Lung (tissue), 12 donors: ENCODE data around the gene KLHL25. TPM values are rescaled to one million over a fixed set of nuclear protein-coding genes. Genes with fewer than 3 reads are reported as not detected.
A peak's percentile ranks its signal among the peaks of the same experiment; 100 is the strongest.

ENCODE experiments used
- ATAC-seq: fragments of 200-7000 bp; cut with Tn5 transposase; one replicate; pipeline ENCODE4 v1.9.1; 2020; ENCODE audit warnings: moderate number of reproducible peaks; ENCODE audit not compliant: insufficient read depth, low FRiP score
- DNase-seq, 3 donors: peaks; one replicate each; pipeline ENCODE4 v3.0.0-alpha.2; 2013 to 2017
- H3K27ac ChIP-seq, 2 donors: one replicate each; pipeline ENCODE4 v1.5.1; 2013; ENCODE audit warnings: mild to moderate bottlenecking in 2 of 2, moderate library complexity in 2 of 2, control low read depth in 1 of 2, inconsistent platforms in 1 of 2, low read depth in 1 of 2, low read length in 1 of 2
- H3K27me3 ChIP-seq, 3 donors: one replicate each; pipeline ENCODE4 v1.5.1; 2013; ENCODE audit warnings: low read length in 2 of 3; ENCODE audit not compliant: control insufficient read depth in 3 of 3, insufficient read depth in 3 of 3
- H3K36me3 ChIP-seq, 4 donors: one replicate each; pipeline ENCODE4 v1.5.1; 2013; ENCODE audit warnings: low read length in 4 of 4, mild to moderate bottlenecking in 1 of 4, moderate library complexity in 1 of 4; ENCODE audit not compliant: control insufficient read depth in 4 of 4, insufficient read depth in 4 of 4
- H3K4me1 ChIP-seq, 5 donors: one replicate each; pipeline ENCODE4 v1.5.1; 2013; ENCODE audit warnings: low read length in 5 of 5, mild to moderate bottlenecking in 2 of 5, moderate library complexity in 1 of 5; ENCODE audit not compliant: control insufficient read depth in 5 of 5, insufficient read depth in 5 of 5
- H3K4me3 ChIP-seq: one replicate; pipeline ENCODE4 v1.5.1; 2013; ENCODE audit warnings: mild to moderate bottlenecking, control low read depth, moderate library complexity
- H3K9ac ChIP-seq, 2 donors: one replicate each; pipeline ENCODE4 v1.5.1; 2013; ENCODE audit warnings: low read length in 2 of 2, control low read depth in 1 of 2; ENCODE audit not compliant: insufficient read depth in 1 of 2
- H3K9me3 ChIP-seq, 4 donors: one replicate each; pipeline ENCODE4 v1.5.1; 2013; ENCODE audit warnings: low read length in 3 of 4, mild to moderate bottlenecking in 1 of 4, moderate library complexity in 1 of 4; ENCODE audit not compliant: control insufficient read depth in 4 of 4, insufficient read depth in 3 of 4
- whole genome bisulfite sequencing, 2 donors: extraction: QIAGEN DNeasy Blood & Tissue Kit; methylation state at CpG; one replicate each; pipeline ENCODE4 v1.1.7; 2013; 5-methylcytosine and 5-hydroxymethylcytosine counted together
- polyA plus RNA-seq, 2 donors: library from polyadenylated mRNA; stranded (reverse); fragments of 200-250 nt; gene quantifications; one replicate each; pipeline ENCODE4 v1.2.1, GENCODE V29; 2013
- total RNA-seq, 2 donors: library from RNA; depleted of rRNA in 1 of 2; stranded (reverse); fragments of >200 nt in 1 of 2; gene quantifications; one replicate each; pipeline ENCODE4 v1.2.1, GENCODE V29; 2014 to 2021
- TF ChIP-seq, protein P1 (sequence below): IDR thresholded peaks from 2 replicates; pipeline ENCODE4 v1.5.1; 2012; ENCODE audit warnings: mild to moderate bottlenecking; ENCODE audit errors: control extremely low read depth, extremely low read depth
- donor health status: control.
- donor health status: control.
- donor health status: Bipolar disorder and iron deficiency.
- donor health status: healthy.
- donor health status: DM: yes; HTN: yes; CAD: no.

The KLHL25 gene
- total and polyA plus RNA-seq, 4 donors: 3.0 to 9.2 (median 7.1) TPM

DNA sequence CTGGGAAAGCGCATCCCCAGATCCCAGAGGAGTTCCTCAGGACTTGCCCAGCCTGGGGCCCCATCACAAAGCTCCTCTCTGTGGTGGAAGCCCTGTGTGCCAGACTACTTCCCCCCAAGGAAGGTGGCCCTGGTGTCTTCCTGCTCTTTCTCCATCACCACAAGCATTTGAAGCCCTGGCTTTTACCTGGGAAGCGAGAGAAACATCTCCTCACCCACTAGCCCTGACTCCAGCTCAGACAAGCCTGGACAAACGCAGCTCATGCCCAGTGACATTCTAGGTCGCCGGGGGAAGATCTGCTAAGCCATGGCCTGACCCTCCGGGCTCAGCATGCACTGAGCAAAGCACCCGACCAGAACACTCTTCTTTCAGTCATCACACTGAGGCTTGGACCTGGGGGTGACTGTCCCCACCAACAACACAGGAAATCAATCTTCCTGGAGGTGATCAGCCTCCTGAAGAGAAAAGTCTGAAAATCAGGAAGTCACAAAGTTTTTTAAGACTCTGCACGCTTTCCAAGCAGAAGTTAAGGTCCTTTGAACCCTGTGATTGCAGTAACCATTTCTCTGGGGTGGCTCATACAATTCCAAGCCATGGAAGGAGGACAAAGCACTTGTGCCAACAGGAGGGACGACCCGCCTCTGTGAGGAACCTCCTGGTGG, 40.8 kb downstream of the KLHL25 start:
- no peak for ATAC-seq

DNA sequence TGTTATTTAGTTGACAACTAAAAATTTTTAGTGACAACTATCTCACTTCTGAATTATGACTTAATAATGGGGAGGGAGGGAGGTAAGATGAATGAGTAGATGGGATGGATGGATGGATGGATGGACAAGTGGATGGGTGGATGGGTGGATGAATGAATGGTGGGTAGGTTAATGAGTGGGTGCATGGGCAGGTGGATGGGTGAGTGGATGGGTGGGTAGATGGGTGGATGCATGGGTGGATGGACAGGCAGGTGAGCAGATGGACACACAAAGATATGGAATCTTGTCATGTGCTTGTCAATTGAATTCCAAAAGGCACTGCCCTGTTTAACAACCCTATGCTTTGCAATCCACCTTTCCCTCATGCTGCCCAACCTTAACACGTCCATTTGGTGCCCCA, 41.5 kb downstream of the KLHL25 start:
- no peak overlapping the region for H3K9ac ChIP-seq
- no peak overlapping the region for H3K27ac ChIP-seq
- peaks cover 0 to 50% (median 14%) of the 10 kb centered on the region in 5 donors for H3K4me1 ChIP-seq
- no peaks in the 10 kb centered on the region for H3K27me3 ChIP-seq
- 89 to 92% methylated on average over 1 of the region's 1 CpG for WGBS, 2 donors
- no peak for ATAC-seq
- H3K36me3 ChIP-seq: peaks cover 3 to 6% (median 5%) of the 10 kb centered on the region in 4 donors
- no peaks in the 10 kb centered on the region for H3K9me3 ChIP-seq
- TF ChIP-seq, protein P1, sequence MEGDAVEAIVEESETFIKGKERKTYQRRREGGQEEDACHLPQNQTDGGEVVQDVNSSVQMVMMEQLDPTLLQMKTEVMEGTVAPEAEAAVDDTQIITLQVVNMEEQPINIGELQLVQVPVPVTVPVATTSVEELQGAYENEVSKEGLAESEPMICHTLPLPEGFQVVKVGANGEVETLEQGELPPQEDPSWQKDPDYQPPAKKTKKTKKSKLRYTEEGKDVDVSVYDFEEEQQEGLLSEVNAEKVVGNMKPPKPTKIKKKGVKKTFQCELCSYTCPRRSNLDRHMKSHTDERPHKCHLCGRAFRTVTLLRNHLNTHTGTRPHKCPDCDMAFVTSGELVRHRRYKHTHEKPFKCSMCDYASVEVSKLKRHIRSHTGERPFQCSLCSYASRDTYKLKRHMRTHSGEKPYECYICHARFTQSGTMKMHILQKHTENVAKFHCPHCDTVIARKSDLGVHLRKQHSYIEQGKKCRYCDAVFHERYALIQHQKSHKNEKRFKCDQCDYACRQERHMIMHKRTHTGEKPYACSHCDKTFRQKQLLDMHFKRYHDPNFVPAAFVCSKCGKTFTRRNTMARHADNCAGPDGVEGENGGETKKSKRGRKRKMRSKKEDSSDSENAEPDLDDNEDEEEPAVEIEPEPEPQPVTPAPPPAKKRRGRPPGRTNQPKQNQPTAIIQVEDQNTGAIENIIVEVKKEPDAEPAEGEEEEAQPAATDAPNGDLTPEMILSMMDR: no peak
- DNase-seq: no peak
- no peak overlapping the region for H3K4me3 ChIP-seq

More for the DNA sequence above, 40.8 kb downstream of the KLHL25 start:
- H3K9ac ChIP-seq: no peak overlapping the region
- no peak for DNase-seq
- WGBS, 2 donors: 79 to 82% methylated on average over 10 of the region's 10 CpGs
- TF ChIP-seq, protein P1: no peak
- H3K27ac ChIP-seq: no peak overlapping the region
- H3K36me3 ChIP-seq: peaks cover 0 to 3% (median under 1%) of the 10 kb centered on the region in 4 donors
- peaks cover 0 to 43% (median 14%) of the 10 kb centered on the region in 5 donors for H3K4me1 ChIP-seq
- no peaks in the 10 kb centered on the region for H3K27me3 ChIP-seq
- no peak overlapping the region for H3K4me3 ChIP-seq
- no peaks in the 10 kb centered on the region for H3K9me3 ChIP-seq

DNA sequence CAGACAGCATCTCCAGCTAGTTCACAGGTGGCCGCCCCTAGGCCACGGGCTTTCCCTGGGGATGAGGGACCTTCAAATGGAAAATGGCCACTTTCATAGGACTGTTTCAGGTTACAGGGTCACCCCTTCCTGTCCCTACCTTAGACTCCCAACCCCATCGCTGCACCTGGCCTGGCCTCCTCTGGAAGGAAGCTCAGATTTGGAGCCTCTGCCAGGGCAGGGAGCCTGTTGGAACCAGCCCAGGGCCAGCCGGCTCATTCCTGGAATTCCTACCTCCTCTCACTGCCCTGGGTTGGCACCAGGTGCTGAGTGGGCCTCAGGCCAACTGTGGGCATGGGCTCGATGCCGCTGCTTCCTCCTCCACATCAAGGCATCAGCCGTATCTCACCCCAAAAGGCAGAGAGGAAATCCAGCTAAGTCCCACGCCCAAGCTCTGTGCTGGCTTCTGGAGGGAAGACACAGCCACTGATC, 42.2 kb downstream of the KLHL25 start:
- no peak for DNase-seq
- WGBS, 2 donors: 44 to 46% methylated on average over 8 of the region's 8 CpGs

More for the DNA sequence above, 42.2 kb downstream of the KLHL25 start:
- ATAC-seq: peak; percentile 16
- TF ChIP-seq, protein P1: no peak
- H3K27me3 ChIP-seq: no peaks in the 10 kb centered on the region
- H3K27ac ChIP-seq: no peak overlapping the region
- no peaks in the 10 kb centered on the region for H3K9me3 ChIP-seq
- H3K4me3 ChIP-seq: no peak overlapping the region
- no peak overlapping the region for H3K9ac ChIP-seq
- peaks cover 0 to 52% (median 14%) of the 10 kb centered on the region in 5 donors for H3K4me1 ChIP-seq
- H3K36me3 ChIP-seq: peaks cover 6 to 13% (median 9%) of the 10 kb centered on the region in 4 donors
